GM19240 (cell line): ENCODE data around the gene ETS1.

ENCODE experiments used
- DNase-seq: peaks from one replicate; pipeline ENCODE4 v3.0.0; 2011; ENCODE audit warnings: low spot score; ENCODE audit not compliant: insufficient read length

ETS1 gene

DNA sequence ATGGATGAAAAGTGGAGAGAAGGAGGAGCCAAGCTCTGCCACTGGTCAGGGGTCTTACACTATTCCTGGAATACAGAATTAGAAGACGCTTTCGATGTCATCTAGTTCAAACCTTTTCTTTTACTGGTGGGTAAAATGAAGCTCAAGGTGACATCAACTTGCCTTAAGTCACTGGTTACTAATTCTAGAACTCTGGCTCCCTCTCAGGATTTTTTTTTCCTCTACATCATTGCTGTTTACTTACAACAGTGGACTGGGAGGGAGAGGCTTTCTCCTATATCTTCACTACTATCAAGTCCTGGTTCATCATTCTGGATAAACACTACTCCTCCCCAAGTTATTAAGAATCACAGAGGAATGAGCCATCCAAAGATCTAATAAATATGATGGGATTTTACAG lies 82.9 kb downstream of the ETS1 start:
- DNase-seq, result no peak

DNA sequence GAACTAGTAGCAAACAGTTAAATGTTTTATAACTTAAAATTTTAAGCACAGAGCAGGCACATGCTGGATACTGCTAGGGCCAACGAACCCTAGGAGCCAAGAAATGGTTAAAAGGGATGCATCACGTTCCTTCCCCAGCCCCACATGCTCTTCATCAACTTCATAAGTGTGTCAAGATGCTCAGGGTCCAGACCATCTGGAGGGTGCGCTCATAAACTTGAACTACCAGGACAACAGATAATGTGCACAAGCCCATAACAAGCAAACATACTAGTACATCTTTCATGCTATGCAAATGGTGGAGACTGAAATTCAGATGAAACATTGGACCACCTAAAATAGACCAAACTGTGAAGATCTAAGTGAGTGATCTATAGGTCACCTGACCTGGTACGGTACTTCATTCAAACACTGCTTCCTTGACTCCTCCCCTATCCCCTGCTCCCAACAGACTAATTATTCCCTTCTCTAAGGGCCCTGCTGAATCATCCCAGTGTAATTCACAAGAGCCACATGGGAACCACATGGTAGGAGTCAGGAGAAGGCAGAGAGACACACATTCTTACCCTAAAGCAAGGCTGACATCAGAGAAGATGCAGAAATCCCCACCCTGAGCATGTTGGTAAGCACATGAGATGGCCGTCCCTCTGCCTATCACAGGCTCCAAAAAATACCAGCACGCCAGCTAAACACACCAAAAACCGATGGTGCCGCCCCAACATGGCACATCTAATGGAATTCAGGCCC lies 83.9 kb downstream of the ETS1 start:
- no peak for DNase-seq

DNA sequence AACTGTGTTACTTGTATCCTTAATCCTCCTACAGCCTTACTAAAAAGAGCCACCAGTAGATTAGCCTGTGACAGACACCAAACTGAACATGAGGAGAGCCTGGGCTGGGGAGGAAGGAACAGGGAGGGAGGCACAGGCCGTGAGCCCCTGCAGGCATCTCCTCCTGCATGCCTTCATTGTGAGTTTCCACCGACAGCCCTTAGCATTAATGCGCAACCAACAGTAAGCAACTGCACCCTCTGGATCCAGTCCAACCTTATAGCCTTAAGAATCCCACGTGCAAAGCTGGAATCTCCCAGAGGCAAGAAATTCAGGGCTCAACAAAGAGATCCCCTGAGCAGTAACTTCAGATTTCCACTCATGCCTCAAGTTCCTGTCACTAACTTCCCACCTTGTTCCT lies 84.6 kb downstream of the ETS1 start:
- DNase-seq, result no peak

DNA sequence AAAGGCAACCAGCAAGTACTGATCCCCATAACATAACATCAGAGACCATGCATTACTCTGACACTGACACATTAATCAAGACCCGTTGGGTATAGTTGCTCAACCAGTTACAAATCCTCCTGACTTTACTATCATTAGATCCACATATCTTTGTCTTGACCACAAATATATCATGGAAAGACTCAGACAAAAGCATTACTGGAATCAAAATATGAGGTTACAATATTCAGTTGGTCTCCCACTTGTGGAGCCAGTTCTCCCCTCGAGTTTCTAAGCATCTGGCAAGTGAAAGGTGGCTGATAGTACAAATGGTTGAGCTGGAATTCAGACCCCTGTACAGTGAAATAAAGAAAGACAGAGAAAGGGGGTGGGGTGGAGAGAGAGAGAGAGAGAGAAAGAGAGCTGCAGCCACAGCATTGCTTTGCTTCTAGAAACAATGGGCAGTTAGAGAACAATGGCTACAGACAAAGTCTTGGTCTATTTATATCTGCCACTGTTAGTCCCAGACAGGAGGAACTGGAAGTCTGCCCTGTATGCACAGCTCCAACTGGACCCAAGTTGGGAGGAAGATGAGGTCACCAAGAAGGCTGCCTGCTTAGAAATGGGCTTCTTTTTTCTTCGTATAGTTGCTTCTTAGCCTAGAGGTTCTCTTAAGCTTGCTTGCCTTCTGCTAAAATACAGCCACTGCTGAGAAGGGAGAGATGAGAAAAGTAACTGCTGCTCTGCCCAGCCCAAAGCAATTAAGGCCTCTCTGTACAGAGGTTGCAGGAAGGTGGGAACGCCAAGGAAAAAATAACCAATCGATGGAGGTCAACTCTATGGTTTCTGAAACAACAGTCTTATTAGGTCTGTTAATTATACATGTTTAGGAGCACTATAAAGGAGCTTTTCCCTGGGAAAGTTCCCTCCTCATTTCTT lies 85.5 kb downstream of the ETS1 start:
- DNase-seq, result no peak

DNA sequence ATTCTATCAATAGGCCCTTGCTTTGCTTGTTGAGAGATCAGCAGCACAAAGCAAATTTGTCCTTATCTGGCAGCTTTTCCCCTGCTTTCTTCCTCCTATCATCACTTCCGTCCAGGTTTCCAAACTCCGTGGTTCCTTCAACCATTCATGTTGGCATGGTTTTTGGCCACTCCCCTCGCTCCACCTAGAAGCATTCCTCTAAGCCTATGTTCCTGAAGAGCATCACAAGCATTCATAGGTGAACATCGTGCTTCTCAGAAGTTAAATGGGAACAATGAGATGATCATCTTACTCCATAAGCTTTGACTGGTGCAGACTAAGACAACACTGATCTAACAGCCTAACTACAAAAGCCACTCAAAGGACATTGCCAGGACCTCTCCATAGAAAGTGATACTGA lies 86.3 kb downstream of the ETS1 start:
- no peak for DNase-seq

DNA sequence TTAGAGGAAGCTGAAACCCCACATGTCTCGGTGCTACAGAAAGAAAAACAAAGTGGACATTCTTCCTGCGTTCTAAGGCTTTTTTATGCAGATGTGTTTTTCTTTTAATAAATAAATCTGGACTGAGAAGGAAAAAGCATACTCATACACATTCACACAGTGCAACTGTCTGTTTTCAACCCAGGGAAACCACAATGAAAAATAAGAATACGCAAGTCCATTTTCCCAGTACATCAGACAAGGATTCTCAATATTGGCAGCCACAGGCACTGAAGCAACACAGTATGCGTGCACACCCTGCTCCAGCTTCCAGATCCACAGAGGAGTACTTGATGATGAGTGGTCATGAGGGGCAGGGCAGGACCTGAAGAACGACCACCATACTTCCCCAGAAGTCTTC lies 86.9 kb downstream of the ETS1 start:
- DNase-seq, result no peak

DNA sequence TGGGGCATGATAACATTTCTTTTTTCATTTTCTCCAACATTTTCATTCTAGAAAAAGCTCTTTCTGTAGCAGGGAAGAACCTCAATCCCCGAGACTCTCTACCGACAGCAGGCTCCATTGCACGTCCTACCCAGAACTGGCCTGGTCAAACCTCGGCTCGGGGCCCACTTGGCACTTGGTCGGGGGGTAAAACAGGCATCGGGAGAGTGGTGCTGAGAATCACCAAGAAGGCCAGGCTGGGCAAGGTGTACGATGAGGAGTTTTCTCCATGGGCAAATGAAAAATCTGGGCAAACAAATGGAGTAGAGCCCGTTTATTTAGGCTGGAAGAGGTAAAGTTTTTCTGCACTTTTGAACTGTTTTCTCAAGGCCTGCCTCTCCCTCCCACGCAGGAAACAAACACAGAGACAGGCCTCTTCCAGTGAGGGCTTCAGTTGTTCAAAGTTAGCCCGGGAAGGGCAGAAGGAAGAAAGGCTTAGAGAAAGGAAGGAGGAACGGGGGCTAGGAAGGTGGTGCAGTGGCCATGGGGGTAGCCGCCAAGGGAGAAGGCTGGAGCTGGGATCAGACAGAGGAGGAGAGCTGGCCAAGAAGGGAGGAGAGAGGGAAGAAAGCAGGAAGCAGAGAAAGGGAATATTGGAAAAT lies 87.6 kb downstream of the ETS1 start:
- no peak for DNase-seq

DNA sequence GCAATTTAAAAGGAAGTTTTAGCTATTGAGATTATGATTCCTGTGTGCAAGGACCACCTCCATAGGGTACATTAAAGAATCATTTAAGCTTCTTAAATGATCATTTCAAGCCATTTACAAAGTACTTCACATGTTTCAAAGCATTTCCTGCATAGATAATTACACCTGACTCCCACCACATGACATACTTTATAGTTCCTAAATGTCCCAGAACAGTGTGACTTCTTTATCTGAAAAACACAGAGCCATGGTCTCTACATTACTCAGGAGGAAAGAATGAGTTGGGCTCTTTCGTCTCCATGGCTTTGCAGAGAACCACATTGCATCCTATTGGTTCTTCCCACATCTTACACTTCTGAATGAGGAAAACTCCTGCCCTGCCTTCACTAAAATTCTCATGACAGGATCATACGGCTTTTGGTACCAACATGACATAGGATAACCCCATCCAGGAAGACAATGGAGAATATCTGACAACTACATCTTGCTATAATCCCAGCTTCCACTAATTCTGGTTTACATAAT lies 88.6 kb downstream of the ETS1 start:
- DNase-seq, result no peak

DNA sequence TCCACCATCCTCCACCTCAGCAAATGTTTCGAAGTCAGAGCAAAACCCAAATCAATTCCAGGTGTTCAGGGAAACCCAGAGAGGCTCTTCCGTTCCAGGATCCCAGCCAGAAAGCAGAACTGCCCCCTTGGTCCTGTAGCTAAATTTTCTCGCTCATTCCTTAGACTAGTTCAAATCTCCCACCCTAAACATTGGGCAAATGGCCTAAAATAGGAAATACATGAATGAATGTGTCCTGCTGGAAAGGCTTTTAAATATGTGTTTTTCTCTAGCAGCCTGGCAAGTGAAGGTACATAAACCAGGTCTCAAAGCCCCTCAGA lies 89.6 kb downstream of the ETS1 start:
- DNase-seq, result no peak

DNA sequence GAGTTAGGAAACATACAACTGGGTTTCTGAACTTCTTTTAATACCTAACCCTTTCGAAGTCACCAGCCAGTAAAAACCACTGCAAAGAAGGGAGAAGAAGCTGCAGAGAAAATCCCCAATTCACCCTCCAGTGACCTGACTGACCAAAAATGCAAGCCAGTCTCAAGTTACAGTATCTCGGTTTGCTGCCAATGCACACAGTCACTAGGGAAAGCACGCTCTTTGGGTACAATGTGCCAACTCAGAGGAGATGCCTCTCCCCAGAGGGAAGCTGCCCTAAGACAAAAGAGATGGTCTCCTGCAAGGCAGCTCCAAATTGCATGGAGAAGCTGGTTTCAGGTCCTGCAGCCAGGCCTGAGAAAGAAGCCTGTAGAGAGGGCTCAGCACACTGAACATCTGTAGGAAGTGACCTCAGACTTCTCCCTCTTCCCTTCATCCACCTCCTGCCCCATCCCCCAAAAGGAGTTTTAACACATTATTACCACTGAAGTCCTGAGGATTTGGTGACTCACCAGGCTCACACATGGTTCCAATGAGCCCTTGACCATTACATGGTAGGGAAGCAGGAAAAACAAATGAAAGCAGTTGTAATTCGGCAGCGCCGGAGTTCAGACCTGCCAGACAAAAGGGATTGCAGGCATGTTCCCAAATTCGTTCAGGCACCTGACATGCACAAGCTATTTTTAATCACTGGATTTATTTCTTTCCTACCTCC lies 90.1 kb downstream of the ETS1 start:
- no peak for DNase-seq

DNA sequence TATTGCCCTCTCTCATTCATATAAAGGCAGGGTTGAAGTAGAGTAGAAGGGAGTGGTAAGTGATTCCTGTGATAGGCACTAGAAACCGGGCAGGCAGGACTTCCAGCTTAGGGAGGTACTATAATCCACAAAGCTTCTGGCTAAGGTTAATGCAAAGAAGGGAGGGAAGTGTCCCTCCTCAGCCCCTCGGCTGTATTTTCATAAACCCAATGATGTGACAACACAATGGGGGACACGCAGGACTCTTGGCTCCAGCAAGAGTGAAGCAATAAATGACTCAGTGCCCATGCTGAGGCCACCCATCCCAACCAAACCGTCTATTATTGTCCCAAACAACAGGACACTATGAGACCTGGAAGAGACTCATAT lies 90.7 kb downstream of the ETS1 start:
- no peak for DNase-seq

DNA sequence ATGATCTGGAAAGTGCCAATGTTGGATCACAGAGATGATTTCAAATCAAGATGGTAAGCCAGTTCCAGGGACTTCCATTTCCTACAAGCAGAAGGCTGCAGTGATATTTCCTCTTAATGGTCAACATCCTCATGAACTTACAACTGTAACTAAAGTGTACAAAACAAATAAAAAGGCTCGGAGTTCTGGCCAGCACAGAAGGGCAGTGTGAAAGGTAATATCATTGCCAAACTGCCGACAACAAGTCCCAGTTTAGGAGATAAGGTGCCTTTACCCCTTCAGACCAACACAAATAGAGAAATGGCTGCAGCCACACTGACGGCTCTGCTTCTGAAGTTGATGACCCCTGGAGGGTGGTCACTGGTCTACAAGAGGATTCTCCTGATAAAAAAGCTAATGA lies 91.1 kb downstream of the ETS1 start:
- DNase-seq, result no peak

DNA sequence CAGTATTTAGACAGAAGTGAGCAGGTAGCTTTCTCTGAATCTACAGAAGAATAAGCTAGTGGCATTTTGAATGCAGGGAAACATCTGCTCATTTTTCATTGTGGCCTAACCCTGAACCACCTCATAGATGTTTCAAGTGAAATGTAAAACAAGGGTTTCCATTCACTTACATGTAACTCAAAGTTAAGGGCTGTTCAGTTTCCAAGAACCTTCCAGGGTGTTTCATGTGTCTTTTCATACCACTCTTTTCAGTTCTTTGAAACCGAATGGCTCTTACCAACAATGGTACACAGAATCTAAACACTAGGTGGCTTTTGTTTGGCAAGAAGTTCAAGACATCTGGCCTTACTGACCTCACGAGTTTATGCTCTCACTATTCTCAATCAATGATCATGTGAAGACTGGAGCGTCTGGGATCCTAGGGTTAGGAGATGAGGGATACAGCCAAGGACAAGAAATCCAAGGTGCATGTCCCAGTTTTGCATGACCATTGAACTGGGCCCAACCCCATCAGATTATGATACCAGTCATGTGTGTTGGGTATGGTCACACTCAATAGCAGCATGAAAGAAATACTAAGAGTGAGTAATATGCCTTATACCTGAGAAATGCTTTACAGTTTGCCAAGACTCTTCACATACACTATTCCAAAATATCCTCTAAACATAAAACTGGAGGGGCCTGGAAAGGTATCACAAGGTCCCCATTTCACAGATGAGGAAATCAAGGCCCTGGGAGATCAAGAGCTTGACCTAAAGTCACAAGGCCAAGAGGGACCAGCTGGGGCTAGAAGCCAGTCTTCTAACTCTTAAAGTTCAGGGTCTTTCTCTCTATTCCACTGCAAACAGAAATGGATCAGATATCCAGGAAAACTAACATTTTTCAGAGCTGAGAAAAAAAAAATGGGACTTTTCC lies 92.7 kb downstream of the ETS1 start:
- no peak for DNase-seq

DNA sequence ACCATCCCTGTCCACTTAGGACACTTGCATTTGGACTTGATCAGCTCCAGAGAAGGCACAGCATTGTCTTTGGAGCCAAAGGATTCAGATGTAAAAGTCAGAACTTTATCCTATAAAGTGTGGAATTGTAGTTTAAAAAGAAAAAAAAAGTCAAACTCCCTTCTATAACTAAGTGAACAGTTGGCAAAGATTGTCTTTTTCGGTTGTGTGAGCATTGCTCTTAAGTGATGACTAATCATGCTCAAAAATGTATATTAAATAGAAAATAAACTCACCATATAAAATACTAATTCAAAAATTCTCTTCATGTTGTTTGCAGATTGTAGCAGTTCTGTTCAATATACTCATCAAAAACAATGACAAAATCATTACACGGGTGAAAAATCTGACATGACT lies 93.8 kb downstream of the ETS1 start:
- DNase-seq, result no peak

DNA sequence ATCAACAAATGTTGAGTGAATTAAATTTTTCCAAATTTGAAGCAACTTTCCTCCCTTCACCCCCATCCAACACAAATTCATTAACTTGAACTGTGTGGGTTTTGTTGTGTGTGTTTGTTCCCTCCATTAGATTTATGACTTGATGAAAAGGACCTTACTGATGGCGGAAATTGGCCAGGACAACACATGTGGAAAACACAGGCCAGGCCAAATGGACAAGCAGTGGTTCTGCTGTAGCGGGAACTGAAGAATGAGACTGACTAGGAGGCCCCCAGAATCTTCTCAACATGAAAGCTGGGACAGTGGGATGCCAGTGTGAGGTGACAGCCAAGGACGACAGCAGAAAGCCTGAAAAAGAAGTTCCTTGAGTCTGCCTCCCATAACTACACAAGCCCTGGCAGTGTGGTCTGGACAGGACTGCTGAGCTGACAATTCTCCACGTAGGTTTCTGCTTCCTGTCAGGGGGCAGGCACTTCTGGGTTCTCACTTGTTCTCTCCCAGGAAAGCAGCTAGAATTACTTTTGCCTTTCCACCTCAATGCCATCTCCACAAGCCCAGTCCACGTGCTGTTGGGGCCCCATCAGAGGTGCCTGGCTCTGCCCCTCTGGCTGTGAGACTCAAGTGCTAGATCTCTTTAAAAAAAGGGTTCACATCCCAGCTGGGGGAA lies 94.3 kb downstream of the ETS1 start:
- DNase-seq, result no peak

DNA sequence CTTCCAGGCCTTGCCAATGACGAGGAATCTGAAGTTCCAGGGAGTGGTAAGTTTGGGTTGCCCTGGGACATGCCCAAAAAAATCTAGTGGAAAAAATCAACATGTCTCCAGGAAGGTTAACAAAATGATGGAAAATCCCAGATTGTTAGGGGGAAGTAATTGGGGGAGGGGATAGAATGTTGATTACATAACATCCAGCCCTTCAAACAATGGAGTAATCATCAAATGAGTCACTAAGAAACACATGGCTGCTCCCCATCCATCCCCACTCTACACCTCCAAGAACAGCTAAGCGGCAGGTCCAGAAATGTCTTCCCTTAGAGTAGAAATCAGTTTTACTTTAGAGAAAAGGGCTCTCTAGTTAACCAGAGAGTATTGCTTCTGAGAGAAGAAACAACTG lies 94.9 kb downstream of the ETS1 start:
- DNase-seq, result no peak

DNA sequence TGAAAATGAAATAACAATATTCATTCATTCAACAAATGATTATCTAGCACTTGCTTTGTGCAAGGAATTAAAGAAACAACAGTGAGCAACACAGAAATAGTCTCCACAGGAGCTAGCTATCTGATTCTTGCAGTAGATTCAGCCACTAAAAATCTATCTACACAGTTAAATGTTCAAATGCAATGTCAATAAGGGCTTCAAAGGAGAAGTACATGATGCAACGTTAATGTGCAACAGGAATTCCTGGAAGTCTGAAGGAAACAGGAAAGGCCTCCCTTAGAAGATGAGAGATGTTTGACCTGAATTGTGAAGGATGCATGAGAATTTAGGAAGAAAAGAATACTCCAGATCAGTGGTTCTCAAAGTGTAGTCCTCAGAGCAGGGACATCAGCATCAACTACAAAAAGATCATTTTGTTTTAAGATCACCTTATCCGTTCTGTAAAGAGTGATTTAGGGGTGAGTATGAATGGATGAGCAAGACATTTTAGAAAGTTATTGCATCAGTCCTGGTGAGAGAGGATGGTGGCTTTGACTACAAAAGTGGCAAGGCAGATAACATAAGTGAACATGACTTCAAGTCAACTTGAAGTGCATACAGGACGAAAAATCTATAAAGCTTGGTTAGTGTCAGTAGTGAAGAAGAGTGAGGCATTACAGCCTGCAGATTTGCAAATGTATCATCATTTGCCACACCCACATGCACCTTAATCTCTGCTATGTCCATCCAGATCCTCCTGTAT lies 96.0 kb downstream of the ETS1 start:
- no peak for DNase-seq

DNA sequence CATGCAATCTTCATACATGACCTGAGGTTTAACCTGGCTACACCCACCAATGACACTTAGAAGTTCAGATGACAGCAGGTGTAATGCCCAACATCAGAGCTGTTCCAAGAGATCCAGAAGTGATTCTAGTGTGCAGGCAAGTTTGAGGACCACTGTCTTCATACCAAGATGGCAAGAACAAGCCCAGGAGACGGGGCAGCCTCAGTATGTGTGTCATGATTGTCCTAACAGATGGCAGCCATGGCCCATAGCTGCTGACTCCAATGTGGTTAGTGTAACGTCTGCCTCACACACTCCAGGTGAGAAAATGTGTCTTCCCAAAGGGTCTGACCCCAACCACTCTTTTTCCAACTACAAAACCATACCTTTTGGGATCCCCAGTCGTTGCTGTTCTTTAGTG lies 97.3 kb downstream of the ETS1 start:
- DNase-seq, result no peak

DNA sequence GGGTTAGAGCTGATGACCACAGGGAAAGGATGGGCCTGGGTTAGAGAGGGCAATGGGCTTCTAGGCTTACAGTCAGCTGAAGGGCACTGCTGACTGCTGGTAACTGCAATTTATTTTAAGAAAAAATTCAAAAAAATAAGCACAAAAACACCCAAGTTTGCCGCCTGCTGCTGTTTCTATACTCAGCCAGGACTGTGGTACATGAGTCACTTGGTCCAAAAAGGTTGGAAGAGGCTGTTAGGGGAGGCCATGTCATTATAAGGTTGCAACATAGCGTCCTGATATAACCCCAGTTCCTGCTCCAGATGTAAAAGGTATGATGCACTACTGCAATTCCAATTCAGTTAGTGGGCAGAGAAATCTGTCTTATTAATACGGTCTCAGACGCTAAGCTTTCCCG lies 98.9 kb downstream of the ETS1 start:
- DNase-seq, result no peak
